AG04450 (cell line): ENCODE results near the gene CCDC3. TPM values are rescaled to one million over a fixed set of nuclear protein-coding genes. Genes with fewer than 3 reads are reported as not detected.

Source experiments
- CTCF ChIA-PET: fragments of 300-600, 350-600 bp; formaldehyde crosslinking; extraction: SDS; loops from one replicate; lab custom pipeline; 2022; ENCODE audit warnings: antibody characterized with exemption, inconsistent platforms; lab: Charles Lee
- POLR2A ChIA-PET: fragments of 350-600 bp; formaldehyde crosslinking; extraction: SDS; loops from one replicate; lab custom pipeline; 2021; ENCODE audit warnings: antibody characterized with exemption, inconsistent platforms; lab: Yijun Ruan, JAX
- DNase-seq: peaks from one replicate; pipeline ENCODE4 v3.0.0-alpha.2; 2011; ENCODE audit warnings: low read depth, low spot score
- H3K27ac ChIP-seq: one replicate; pipeline ENCODE4 v1.5.1; 2012; ENCODE audit warnings: low read depth, low read length, control low read depth
- H3K27me3 ChIP-seq: one replicate; pipeline ENCODE4 v1.6.0; 2012; ENCODE audit warnings: low read length; ENCODE audit not compliant: control insufficient read depth, insufficient read depth
- H3K4me3 ChIP-seq: 2 replicates; pipeline ENCODE4 v1.5.1; 2011; ENCODE audit warnings: mild to moderate bottlenecking, low read depth, low read length, control low read depth
- H3K9me3 ChIP-seq: 2 replicates; pipeline ENCODE4 v1.5.1; 2012; ENCODE audit warnings: low read length; ENCODE audit not compliant: control insufficient read depth, insufficient read depth
- polyA plus RNA-seq: library from polyadenylated mRNA; depleted of rRNA; stranded (reverse); fragments of >200 nt; gene quantifications from 2 replicates; pipeline ENCODE4 v1.2.3, GENCODE V29; 2011
- TF ChIP-seq, protein P1 (sequence below): IDR thresholded peaks from 2 replicates; pipeline ENCODE4 v1.5.1; 2011; ENCODE audit warnings: low read depth, low read length, control low read depth, inconsistent platforms

Gene CCDC3
- polyA plus RNA-seq, 1 experiment, result 3.3 TPM

DNA sequence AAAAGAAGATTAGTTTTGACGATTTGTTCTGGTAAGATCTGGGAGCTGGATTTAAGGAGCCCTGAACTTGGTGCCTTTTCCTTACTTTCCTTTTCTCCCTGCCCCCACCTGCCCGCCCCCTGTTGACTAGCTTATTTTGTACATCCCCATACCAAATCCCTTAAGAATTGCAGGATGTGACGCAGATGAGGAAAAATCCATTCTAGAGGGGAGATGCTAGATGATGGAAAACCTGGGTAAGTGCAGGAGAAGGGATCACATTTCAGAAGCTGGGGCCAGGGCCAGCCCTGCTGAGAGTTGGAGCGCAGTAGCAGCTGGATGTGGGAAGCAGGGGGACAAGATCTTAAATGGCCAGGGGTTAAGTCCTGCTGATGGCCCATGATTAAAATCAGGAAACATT, 93.9 kb downstream of the CCDC3 start:
- Histone ChIP-seq H3K9me3 (peaks cover 4% of the 10 kb centered on the region; the same call in 1 of the 2 replicates), H3K4me3 (no peak overlapping the region), H3K27ac (no peak overlapping the region), H3K27me3 (peaks cover 3% of the 10 kb centered on the region)
- ChIA-PET CTCF (interaction anchor here (0.6 to 1.5 kb wide), 5 partner anchors 125 to 1105 kb away, joined by 3 to 6 read pairs (median 4); partner anchors contain the start of gene OPTN), POLR2A (no interaction called here)
- TF ChIP-seq, protein P1, sequence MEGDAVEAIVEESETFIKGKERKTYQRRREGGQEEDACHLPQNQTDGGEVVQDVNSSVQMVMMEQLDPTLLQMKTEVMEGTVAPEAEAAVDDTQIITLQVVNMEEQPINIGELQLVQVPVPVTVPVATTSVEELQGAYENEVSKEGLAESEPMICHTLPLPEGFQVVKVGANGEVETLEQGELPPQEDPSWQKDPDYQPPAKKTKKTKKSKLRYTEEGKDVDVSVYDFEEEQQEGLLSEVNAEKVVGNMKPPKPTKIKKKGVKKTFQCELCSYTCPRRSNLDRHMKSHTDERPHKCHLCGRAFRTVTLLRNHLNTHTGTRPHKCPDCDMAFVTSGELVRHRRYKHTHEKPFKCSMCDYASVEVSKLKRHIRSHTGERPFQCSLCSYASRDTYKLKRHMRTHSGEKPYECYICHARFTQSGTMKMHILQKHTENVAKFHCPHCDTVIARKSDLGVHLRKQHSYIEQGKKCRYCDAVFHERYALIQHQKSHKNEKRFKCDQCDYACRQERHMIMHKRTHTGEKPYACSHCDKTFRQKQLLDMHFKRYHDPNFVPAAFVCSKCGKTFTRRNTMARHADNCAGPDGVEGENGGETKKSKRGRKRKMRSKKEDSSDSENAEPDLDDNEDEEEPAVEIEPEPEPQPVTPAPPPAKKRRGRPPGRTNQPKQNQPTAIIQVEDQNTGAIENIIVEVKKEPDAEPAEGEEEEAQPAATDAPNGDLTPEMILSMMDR, result peak; percentile 30; the same call in 1 of the 2 replicates
- DNase-seq, result peak; percentile 8

GRCh38 chr10:12906051-12906541, 95.4 kb downstream of the CCDC3 start:
- ChIA-PET CTCF (no interaction called here), POLR2A (no interaction called here)
- Histone ChIP-seq H3K9me3 (peaks cover 4% of the 10 kb centered on the region; the same call in 1 of the 2 replicates), H3K27ac (no peak overlapping the region), H3K4me3 (no peak overlapping the region), H3K27me3 (peaks cover 3% of the 10 kb centered on the region)
- TF ChIP-seq, protein P1, result no peak
- DNase-seq, result no peak

GRCh38 chr10:12905067-12905466, 96.4 kb downstream of the CCDC3 start:
- DNase-seq, result no peak
- CTCF ChIA-PET, result interaction anchor here (1.7 kb wide), 1 partner anchor 170 kb away, joined by 8 read pairs; no protein-coding TSS in a partner anchor
- Histone ChIP-seq H3K4me3 (no peak overlapping the region), H3K27me3 (peaks cover 3% of the 10 kb centered on the region), H3K9me3 (peaks cover 4% of the 10 kb centered on the region; the same call in 1 of the 2 replicates), H3K27ac (no peak overlapping the region)
- POLR2A ChIA-PET, result no interaction called here
- TF ChIP-seq, protein P1, result no peak

GRCh38 chr10:12902851-12903358, 98.6 kb downstream of the CCDC3 start:
- Histone ChIP-seq H3K27me3 (no peaks in the 10 kb centered on the region), H3K4me3 (no peak overlapping the region), H3K9me3 (peaks cover 4% of the 10 kb centered on the region; the same call in 1 of the 2 replicates), H3K27ac (no peak overlapping the region)
- POLR2A ChIA-PET, result no interaction called here
- no peak for DNase-seq
- TF ChIP-seq, protein P1, result no peak
- CTCF ChIA-PET, result interaction anchor here (0.7 to 3.8 kb wide), 29 partner anchors 9 to 688 kb away, joined by 3 to 46 read pairs (median 4); no protein-coding TSS in a partner anchor

DNA sequence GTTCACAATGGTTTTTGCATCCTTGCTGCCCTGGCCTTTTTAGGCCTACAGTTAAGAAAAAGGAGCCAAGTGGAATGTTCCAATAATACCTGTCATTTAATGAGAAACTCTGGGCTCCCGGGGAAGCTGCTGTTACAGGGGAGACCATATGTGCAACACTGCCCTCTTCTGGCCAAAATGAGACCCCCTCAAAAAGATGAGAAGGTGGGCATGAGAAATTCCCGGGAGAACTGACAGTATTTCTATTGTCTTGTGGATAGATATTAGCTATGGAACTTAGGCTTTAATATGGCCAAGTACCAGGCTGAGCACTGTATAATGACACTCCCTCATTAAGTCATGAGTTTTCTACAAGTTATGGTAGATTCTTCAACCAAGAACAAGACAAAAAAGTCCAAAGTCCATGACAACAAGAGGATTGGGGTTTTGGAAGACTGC, 99.4 kb downstream of the CCDC3 start:
- TF ChIP-seq, protein P1, result peak; percentile 82
- DNase-seq, result peak; percentile 30
- peaks cover 4% of the 10 kb centered on the region; the same call in 1 of the 2 replicates for H3K9me3 ChIP-seq
- CTCF ChIA-PET, result interaction anchor here (0.6 to 3.8 kb wide), 43 partner anchors 9 to 802 kb away, joined by 3 to 46 read pairs (median 4); no protein-coding TSS in a partner anchor
- no peak overlapping the region for H3K27ac ChIP-seq
- POLR2A ChIA-PET, result no interaction called here
- no peak overlapping the region for H3K4me3 ChIP-seq
- H3K27me3 ChIP-seq, result no peaks in the 10 kb centered on the region
